Mononuclear cell (primary cell): ENCODE measurements around the gene ATR. TPM values are rescaled to one million over a fixed set of nuclear protein-coding genes. Genes with fewer than 3 reads are reported as not detected.

ENCODE experiments used
- H3K27me3 ChIP-seq: 2 replicates; pipeline ENCODE4 v1.6.0; 2011; ENCODE audit warnings: low read length, control low read depth; ENCODE audit not compliant: insufficient read depth
- H3K4me1 ChIP-seq: 2 replicates; pipeline ENCODE4 v1.5.1; 2011; ENCODE audit warnings: mild to moderate bottlenecking, low read length, control low read depth; ENCODE audit not compliant: insufficient read depth
- H3K4me3 ChIP-seq: 2 replicates; pipeline ENCODE4 v1.5.1; 2011; ENCODE audit warnings: mild to moderate bottlenecking, low read length, moderate library complexity
- H3K9me3 ChIP-seq: 2 replicates; pipeline ENCODE4 v1.5.1; 2011; ENCODE audit warnings: low read depth, mild to moderate bottlenecking, control low read depth, low read length
- total RNA-seq: library from RNA; depleted of rRNA; stranded (reverse); fragments of >200 nt; gene quantifications from one replicate; pipeline ENCODE4 v1.2.3, GENCODE V29; 2012

Gene ATR
- total RNA-seq, 1 donor, result 44.2 TPM

GRCh38 chr3:142507241-142507640 is 71.3 kb downstream of the ATR start:
- H3K4me3 ChIP-seq, result no peak overlapping the region
- no peaks in the 10 kb centered on the region for H3K9me3 ChIP-seq
- H3K27me3 ChIP-seq, result no peaks in the 10 kb centered on the region
- H3K4me1 ChIP-seq, result peaks cover 5% of the 10 kb centered on the region

DNA sequence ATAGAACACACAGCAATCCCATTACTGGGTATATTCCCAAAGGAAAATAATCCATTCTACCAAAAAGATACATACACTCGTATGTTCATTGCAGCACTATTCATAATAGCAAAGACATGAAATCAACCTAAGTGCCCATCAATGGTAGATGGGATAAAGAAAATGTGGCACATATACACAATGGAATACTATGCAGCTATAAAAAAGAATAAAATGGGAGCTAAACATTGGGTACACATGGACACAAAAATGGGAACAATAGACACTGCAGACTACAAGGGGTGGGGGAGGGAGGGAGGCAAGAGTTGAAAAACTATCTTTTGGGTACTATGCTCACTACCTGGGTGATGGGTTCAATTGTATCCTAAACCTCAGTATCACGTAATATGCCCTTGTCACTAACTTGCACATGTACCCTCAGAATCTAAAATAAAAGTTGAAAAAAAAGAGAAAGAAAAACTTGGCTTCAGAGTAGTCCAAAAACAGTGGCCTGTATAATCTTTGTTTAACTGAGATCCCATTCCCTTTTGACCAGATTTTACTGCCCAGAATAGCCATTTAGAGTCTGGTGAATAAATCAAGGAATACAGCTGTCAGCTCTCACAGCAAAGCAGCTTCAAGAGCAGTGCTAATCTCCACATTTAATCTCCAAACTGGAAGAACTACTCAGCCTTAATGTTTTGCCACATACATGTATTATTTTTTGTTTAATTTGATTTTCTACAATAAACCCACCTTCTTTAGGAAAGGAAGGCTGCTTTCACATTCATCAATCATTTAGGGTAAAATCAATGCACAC is 76.1 kb downstream of the ATR start:
- Histone ChIP-seq H3K9me3 (no peaks in the 10 kb centered on the region), H3K4me3 (no peak overlapping the region), H3K4me1 (no peaks in the 10 kb centered on the region), H3K27me3 (no peaks in the 10 kb centered on the region)

GRCh38 chr3:142501004-142501926 is 77.3 kb downstream of the ATR start:
- no peaks in the 10 kb centered on the region for H3K27me3 ChIP-seq
- no peaks in the 10 kb centered on the region for H3K9me3 ChIP-seq
- H3K4me3 ChIP-seq, result no peak overlapping the region
- H3K4me1 ChIP-seq, result no peaks in the 10 kb centered on the region

- Histone ChIP-seq H3K4me1 (no peaks in the 10 kb centered on the region), H3K4me3 (no peak overlapping the region), H3K27me3 (no peaks in the 10 kb centered on the region), H3K9me3 (no peaks in the 10 kb centered on the region)
These were observed 78.3 kb downstream of the ATR start for GRCh38 chr3:142500211-142500610.

GRCh38 chr3:142498397-142499180 is 79.9 kb downstream of the ATR start:
- Histone ChIP-seq H3K27me3 (no peaks in the 10 kb centered on the region), H3K4me1 (no peaks in the 10 kb centered on the region), H3K4me3 (no peak overlapping the region), H3K9me3 (no peaks in the 10 kb centered on the region)

GRCh38 chr3:142497729-142498128 is 80.8 kb downstream of the ATR start:
- no peak overlapping the region for H3K4me3 ChIP-seq
- no peaks in the 10 kb centered on the region for H3K4me1 ChIP-seq
- no peaks in the 10 kb centered on the region for H3K9me3 ChIP-seq
- no peaks in the 10 kb centered on the region for H3K27me3 ChIP-seq

DNA sequence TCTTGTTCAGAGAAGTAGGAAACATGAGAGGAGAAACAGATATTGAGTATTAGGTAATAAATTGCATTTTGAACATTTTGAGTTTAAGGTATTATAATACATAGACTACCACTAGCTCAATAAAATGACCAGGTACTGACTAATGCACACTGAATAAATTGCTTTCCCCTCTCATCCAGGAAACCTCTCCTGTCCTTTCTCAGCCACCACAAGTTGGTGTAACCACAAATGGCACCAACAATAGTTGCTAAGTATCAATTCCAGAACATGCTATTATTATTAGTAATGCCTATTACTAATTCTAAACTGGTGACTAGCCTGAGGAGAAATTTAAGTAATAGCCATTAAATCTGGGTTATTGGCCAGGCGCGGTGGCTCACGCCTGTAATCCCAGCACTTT is 83.4 kb downstream of the ATR start:
- H3K27me3 ChIP-seq, result no peaks in the 10 kb centered on the region
- no peaks in the 10 kb centered on the region for H3K9me3 ChIP-seq
- no peak overlapping the region for H3K4me3 ChIP-seq
- H3K4me1 ChIP-seq, result no peaks in the 10 kb centered on the region

- H3K27me3 ChIP-seq, result no peaks in the 10 kb centered on the region
- H3K4me3 ChIP-seq, result no peak overlapping the region
- H3K9me3 ChIP-seq, result no peaks in the 10 kb centered on the region
- no peaks in the 10 kb centered on the region for H3K4me1 ChIP-seq
These were observed 86.3 kb downstream of the ATR start for GRCh38 chr3:142492184-142492583.

GRCh38 chr3:142489572-142490323 is 88.8 kb downstream of the ATR start:
- no peaks in the 10 kb centered on the region for H3K4me1 ChIP-seq
- no peaks in the 10 kb centered on the region for H3K27me3 ChIP-seq
- no peak overlapping the region for H3K4me3 ChIP-seq
- no peaks in the 10 kb centered on the region for H3K9me3 ChIP-seq

- Histone ChIP-seq H3K4me3 (no peak overlapping the region), H3K4me1 (no peaks in the 10 kb centered on the region), H3K27me3 (no peaks in the 10 kb centered on the region), H3K9me3 (peaks cover 17% of the 10 kb centered on the region)
These were observed 93.6 kb downstream of the ATR start for GRCh38 chr3:142484912-142485435.

DNA sequence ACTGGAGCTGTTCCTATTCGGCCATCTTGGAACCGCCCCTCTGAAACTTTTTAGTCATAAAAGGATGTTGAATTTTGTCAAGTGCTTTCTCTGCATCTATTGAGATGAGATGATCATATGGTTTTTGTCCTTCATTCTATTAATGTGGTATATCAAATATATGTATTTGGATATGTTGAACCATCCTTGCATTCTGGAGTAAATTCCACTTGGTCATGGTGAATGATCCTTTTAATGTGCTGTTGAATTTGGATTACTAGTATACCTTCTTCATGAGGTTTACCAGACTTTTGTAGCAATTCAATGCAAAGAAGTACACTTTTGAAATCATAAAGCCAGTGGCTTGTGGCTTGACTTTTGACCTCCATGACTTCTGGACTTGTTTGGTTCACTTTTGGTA is 97.3 kb downstream of the ATR start:
- Histone ChIP-seq H3K27me3 (no peaks in the 10 kb centered on the region), H3K4me3 (no peak overlapping the region), H3K9me3 (peaks cover 17% of the 10 kb centered on the region), H3K4me1 (no peaks in the 10 kb centered on the region)

GRCh38 chr3:142470826-142471225 is 107.7 kb downstream of the ATR start:
- no peaks in the 10 kb centered on the region for H3K9me3 ChIP-seq
- H3K4me3 ChIP-seq, result no peak overlapping the region
- H3K4me1 ChIP-seq, result no peaks in the 10 kb centered on the region
- H3K27me3 ChIP-seq, result no peaks in the 10 kb centered on the region

DNA sequence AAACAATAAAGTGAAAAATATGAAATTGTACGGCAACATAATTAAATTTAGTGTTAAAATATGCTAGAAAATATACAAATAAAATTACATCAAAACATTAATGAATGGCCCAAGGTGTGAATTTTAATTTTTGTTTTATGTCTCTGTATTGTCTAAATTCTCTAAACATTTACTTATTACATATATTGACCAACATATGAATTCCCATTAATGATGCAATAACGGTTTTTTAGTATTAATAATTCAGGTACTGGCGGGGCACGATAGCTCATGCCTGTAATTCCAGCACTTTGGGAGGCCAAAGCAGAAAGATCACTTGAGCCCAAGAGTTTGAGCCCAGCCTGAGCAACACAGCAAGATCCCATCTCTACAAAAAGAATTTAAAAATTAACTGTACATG is 110.1 kb downstream of the ATR start:
- no peaks in the 10 kb centered on the region for H3K27me3 ChIP-seq
- H3K4me3 ChIP-seq, result no peak overlapping the region
- H3K4me1 ChIP-seq, result no peaks in the 10 kb centered on the region
- no peaks in the 10 kb centered on the region for H3K9me3 ChIP-seq

GRCh38 chr3:142467768-142468167 is 110.8 kb downstream of the ATR start:
- H3K4me3 ChIP-seq, result no peak overlapping the region
- H3K9me3 ChIP-seq, result no peaks in the 10 kb centered on the region
- H3K27me3 ChIP-seq, result no peaks in the 10 kb centered on the region
- H3K4me1 ChIP-seq, result no peaks in the 10 kb centered on the region
